H54 (cell line): ENCODE data around the gene SDCCAG8.

Experiments
- DNase-seq: peaks from one replicate; pipeline ENCODE4 v3.0.0; 2011; ENCODE audit warnings: low spot score, mixed read lengths; ENCODE audit not compliant: insufficient read length
- FAIRE-seq: peaks from 3 replicates; lab custom pipeline; 2011; peaks lifted over from hg19 to GRCh38; lab: Jason Lieb, UNC
- POLR2A ChIP-seq: IDR thresholded peaks from 2 replicates; pipeline ENCODE4 v1.6.1; 2011; ENCODE audit warnings: low read depth, mild to moderate bottlenecking, low read length

SDCCAG8 gene

GRCh38 chr1:243487649-243488227, 231.9 kb downstream of the SDCCAG8 start:
- FAIRE-seq (no peak), DNase-seq (no peak)
- no peak for TF ChIP-seq POLR2A

- no peak for DNase-seq
- FAIRE-seq = no peak
- TF ChIP-seq POLR2A = no peak
Observed at GRCh38 chr1:243488459-243489157, 232.8 kb downstream of the SDCCAG8 start.

- no peak for FAIRE-seq
Observed at GRCh38 chr1:243489158-243489527, 233.3 kb downstream of the SDCCAG8 start.

GRCh38 chr1:243489681-243490546, 234.1 kb downstream of the SDCCAG8 start:
- FAIRE-seq (no peak), DNase-seq (no peak)
- no peak for TF ChIP-seq POLR2A

More at GRCh38 chr1:243489158-243489527, 233.3 kb downstream of the SDCCAG8 start:
- TF ChIP-seq POLR2A = no peak
- DNase-seq = no peak

- FAIRE-seq = no peak
- TF ChIP-seq POLR2A = no peak
- DNase-seq = no peak
Observed at GRCh38 chr1:243490748-243491686, 235.2 kb downstream of the SDCCAG8 start.

GRCh38 chr1:243493156-243494129, 237.6 kb downstream of the SDCCAG8 start:
- no peak for FAIRE-seq
- no peak for TF ChIP-seq POLR2A
- DNase-seq = no peak

GRCh38 chr1:243494741-243495431, 239.0 kb downstream of the SDCCAG8 start:
- FAIRE-seq = no peak
- TF ChIP-seq POLR2A = no peak
- DNase-seq = no peak

- no peak for DNase-seq
- FAIRE-seq = no peak
- TF ChIP-seq POLR2A = no peak
Observed at GRCh38 chr1:243495442-243496186, 239.8 kb downstream of the SDCCAG8 start.

- DNase-seq (no peak), FAIRE-seq (no peak)
- no peak for TF ChIP-seq POLR2A
Observed at GRCh38 chr1:243496187-243496646, 240.4 kb downstream of the SDCCAG8 start.

- no peak for DNase-seq
- no peak for FAIRE-seq
- no peak for TF ChIP-seq POLR2A
Observed at GRCh38 chr1:243496806-243497205, 241.0 kb downstream of the SDCCAG8 start.

GRCh38 chr1:243497939-243498681, 242.3 kb downstream of the SDCCAG8 start:
- DNase-seq (no peak), FAIRE-seq (no peak)
- TF ChIP-seq POLR2A = no peak
